K562 treated with DMSO at 1 percent for 4 hours (cell line): ENCODE results near the gene RDH16. TPM values are rescaled to one million over a fixed set of nuclear protein-coding genes. Genes with fewer than 3 reads are reported as not detected.

Experiments
- total RNA-seq: library from RNA; unstranded; fragments of 300-600 nt; gene quantifications from 2 replicates; pipeline ENCODE4 v1.2.3, GENCODE V29; 2022; ENCODE audit not compliant: insufficient read depth

Gene RDH16
- 0.50 TPM in 1 of 2 replicates, not detected in the other for total RNA-seq

GRCh38 chr12:56957229-56958052 lies at the start of gene RDH16:
Gene RDH16 (minus strand): TSS chr12:56957608. CDS start chr12:56957462, 146 bp downstream.

GRCh38 chr12:57005980-57006808 lies 48.8 kb upstream of the RDH16 start, which contains the start of gene ZBTB39:
Gene ZBTB39 (minus strand): TSS chr12:57006546. CDS start chr12:57004917, 1,629 bp downstream.

GRCh38 chr12:56933826-56934625 lies 23.4 kb downstream of the RDH16 start, which contains the start of gene SDR9C7:
Gene SDR9C7 (minus strand): TSS chr12:56934408. CDS start chr12:56934261, 147 bp downstream.

Other genes starting within 250 kb of the RDH16 start
- 2,234 and 2,311 TPM in 2 replicates for gene NACA, start 232.3 kb downstream of the RDH16 start, total RNA-seq
- 55.6 and 74.7 TPM in 2 replicates for gene PRIM1, start 205.3 kb downstream of the RDH16 start, total RNA-seq
- gene HSD17B6, start 194.3 kb downstream of the RDH16 start, total RNA-seq: 1.9 TPM in 1 of 2 replicates, not detected in the other
- gene SDR9C7, start 23.2 kb downstream of the RDH16 start, total RNA-seq: not detected in 2 replicates
- gene ZBTB39, start 48.9 kb upstream of the RDH16 start, total RNA-seq: 6.7 and 8.9 TPM in 2 replicates
- gene TAC3, start 58.9 kb upstream of the RDH16 start, total RNA-seq: 1.2 TPM in 1 of 2 replicates, not detected in the other
- 0.25 TPM in 1 of 2 replicates, not detected in the other for gene MYO1A, start 92.5 kb upstream of the RDH16 start, total RNA-seq
- 27.9 and 32.2 TPM in 2 replicates for gene NEMP1, start 121.2 kb upstream of the RDH16 start, total RNA-seq
- 27.9 and 29.0 TPM in 2 replicates for gene NAB2, start 131.5 kb upstream of the RDH16 start, total RNA-seq
- 39.9 and 42.8 TPM in 2 replicates for gene STAT6, start 153.8 kb upstream of the RDH16 start, total RNA-seq
- gene LRP1, start 170.9 kb upstream of the RDH16 start, total RNA-seq: 2.2 and 4.7 TPM in 2 replicates
- not detected in 2 replicates for gene LRP1-AS, start 190.0 kb upstream of the RDH16 start, total RNA-seq